HG02678 (cell line): Measurements from ENCODE around the gene SPOCK1.
"Not testable (repeated sequence)": the region's sequence is repeated elsewhere in the genome, so short reads cannot be mapped to it uniquely, and the experiment has no call there.

ENCODE experiments used
- ATAC-seq: cut with Tn5 transposase; IDR thresholded peaks from one replicate; pipeline ENCODE4 v1.9.1; 2021; ENCODE audit warnings: mild to moderate bottlenecking, moderate library complexity; ENCODE audit not compliant: unreplicated experiment

The SPOCK1 gene

DNA sequence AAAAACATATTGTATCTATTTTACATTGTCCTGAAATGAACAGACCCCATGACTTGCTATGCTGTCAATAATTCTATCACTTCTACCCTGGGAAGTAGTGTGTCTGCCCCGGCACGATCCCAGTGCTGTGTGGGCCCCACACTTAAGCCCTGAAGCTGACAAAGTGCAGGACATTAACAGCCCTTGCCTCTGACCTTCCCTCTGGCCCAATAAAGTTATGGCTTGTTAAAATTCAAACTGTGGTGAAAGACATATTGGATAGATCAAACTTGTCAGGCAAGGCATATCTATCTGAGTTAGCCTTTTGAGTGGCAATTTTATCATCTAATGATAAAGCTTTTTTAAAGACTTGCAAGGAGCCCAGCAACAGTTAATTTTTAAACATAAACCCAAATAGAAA is 229.2 kb downstream of the SPOCK1 start:
- ATAC-seq = no peak

DNA sequence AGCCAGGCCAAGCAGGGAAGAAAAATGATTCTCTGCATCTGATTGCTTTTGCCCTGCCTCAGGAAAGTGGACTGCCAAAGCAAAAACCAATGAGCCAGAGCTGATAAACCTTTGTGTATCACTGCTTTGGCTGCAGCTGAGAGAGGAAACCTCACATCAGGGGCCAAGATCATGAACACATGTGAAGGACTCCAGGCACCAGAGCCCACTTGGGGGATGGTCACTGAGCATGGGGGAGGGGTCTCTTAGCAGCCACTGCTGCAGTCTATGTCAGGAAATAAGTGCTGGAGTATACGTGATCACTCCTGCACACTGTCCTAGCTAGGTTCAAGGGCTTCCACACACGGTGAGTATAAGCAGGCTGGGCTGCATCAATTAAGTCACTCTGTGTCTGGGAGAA is 229.9 kb downstream of the SPOCK1 start:
- no peak for ATAC-seq

DNA sequence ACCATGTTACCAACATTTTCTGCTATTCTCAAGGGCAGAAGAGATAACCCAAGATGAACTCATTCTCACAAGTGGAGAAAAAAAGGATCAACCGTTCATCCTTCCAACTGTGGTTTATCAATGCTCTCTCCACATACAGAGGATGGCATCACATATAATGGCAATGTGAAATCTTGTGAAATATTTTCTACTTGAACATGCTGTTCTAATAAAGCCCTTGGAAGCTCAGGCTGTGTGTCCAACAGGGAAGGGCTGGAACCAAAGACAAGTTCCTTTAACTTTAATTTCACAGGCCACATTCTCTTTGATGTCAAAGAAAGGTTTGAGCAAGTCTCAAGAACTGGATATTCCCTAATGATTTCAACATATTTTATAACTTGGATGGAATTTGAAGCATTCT is 230.5 kb downstream of the SPOCK1 start:
- ATAC-seq = no peak

DNA sequence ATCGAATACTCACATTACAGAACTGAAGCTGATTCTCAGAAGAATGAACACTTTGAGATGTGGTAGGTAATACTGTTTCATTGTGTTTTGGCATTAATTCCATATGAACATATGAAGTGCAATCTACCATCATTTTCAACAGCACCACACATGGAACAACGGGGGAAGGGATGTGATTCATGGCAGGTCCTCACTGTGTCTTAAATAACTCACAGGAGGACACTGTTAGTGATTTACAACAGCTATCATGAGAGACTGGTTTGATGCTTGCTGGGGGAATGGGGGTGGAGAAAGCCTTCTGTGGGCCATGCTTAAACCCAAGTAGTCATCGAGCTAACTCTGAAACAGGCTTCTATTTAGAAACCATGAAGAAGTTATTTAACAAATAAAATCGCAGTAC is 232.9 kb downstream of the SPOCK1 start:
- no peak for ATAC-seq

DNA sequence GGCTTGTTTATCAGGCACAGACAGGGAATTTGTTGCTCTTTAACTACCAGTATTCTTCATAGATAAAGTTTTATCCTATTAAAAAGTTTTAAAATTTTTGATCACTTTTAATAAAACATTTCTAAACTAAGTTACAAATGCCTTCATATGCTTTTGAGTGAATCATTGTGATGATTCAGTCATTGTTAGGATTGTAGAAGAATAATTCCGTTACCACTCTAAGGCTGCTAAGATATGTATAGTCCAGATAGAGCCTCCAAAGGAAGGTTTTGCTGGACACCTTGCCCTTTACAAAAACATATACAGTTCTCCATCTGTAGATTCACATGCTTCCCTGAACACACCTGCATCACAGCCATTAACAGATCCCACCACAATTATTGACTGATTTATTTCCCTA is 233.7 kb downstream of the SPOCK1 start:
- ATAC-seq = no peak

DNA sequence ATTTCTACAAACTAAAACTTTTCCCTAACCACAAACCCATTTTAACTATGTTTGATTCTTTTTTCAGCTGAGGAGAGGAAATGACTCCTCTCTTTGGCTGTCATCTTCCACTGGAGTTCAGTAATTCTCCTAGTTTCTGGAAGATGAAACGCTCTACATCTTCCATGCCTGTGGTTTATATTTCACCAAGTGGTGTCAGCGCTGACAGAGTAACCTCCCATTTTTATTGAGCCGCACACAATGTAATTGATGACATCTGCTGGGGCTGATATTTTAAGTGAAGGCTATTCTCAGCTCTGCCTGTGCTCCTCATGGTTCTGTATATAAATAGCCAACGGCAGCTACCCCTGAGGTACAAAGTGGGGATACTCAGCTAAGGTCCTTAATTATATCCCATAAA is 234.6 kb downstream of the SPOCK1 start:
- no peak for ATAC-seq

DNA sequence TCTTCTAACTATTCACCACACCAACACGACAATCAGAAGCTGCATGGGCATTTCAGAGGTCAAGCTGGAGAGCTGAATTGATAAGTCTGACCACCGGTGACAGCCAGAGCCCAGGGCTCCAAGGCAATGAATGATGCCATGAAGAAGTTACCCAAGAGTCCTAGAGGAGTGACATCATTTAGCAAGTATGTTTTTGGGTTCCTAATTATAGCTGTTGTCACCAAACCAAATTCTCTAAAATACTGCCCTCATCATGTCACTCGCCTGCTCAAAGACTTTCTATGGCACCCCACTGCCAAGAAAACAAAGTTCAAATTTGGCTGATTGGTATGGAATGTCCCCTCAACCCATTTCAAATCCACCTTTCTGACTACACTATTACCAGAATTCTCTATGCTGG is 235.1 kb downstream of the SPOCK1 start:
- ATAC-seq = no peak

DNA sequence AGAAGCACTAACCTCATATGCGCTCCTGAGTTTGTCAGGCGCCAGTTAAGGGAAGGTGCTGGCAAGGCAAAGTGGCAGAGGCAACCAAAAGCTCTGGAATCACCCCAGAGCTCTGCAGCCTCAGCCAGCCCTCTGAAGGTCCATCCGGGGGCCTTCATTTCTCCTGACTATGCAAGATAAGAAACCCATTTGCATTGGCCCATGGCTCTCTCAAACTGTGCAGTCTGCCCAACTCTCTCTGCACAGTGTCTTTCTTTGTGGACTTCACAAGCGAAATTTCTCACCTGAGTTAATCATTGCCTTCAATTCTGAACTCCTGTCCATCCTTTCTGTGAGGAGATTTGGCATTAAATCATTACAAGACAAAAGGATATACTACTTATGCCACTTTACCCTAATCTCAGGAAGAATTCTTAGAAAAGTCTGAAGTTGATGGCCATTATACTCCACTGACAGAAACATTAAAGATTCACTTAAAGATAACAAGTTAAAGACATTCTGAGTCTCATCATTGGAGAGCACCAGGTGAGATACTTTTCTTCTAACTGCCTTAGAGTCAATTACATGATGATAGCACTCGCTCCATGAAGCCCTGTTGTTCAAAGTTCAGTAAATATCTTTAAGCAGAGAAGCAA is 235.6 kb downstream of the SPOCK1 start:
- no peak for ATAC-seq

DNA sequence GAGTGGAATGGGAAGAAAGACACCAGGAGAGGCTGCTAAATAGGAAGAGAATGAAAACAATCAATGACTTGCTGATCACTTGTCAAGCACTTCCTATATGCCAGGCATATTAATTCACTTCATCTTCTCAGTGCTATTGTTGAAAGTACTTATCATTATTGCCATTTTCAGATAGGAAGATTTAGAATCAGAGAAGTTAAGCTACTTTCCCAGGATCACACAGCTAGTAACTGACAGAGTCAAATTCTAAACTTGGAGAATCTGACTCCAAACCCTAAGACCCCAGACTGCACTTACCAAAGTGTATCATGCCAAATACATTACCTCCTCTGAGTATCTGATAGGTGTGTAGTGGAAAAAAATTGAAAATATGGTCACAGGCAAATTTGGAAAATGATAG is 236.3 kb downstream of the SPOCK1 start:
- ATAC-seq = no peak

DNA sequence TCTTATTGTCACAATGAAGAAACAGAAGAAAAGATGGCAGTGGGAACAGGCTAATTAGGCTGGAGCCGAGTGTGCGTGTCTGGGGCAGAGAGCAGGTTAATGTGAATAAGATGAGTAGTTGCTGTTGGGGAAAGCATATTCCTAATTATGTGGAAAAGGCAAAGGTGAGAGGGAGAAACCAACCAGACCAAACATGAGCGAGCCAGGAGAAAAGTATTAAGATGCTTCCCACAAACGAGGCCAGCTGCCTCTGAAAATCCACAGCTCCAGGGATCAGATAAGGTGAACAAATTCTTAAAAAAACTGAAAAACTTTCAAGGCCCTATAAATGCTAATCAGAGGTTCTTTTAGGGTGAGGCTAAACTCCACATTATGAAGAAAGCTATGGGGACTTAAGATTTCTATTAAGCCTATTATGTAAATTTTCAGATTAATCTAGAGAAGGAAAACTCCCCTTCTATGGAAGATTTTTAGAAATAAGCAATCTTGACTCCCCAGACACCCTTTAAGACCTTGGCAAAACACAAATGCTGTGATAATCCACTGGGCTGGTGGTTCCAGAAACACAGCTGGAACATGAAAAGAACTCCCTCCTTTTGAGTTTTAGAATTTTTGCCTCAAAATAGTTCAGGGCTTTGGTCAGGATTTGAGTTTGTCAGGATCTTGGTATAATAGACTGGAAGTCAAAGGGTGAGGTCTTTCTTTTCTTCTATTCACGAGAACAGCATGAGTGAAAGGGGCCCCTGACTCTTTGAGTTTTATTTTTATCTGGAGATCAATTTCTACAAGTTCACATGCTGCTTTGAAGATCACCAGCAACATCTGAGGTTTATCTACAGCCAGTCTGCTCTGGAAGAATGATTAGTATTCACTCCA is 238.1 kb downstream of the SPOCK1 start:
- no peak for ATAC-seq

DNA sequence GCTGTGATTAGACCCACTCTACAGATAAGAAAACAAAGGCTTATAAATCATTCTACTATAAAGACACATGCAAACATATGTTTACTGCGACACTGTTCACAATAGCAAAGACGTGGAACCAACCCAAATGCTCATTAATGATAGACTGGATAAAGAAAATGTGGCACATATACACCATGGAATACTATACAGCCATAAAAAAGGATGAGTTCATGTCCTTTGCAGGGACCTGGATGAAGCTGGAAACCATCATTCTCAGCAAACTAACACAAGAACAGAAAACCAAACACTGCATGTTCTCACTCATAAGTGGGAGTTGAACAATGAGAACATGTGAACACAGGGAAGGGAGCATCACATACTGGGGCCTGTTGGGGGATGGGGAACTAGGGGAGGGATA is 240.0 kb downstream of the SPOCK1 start:
- ATAC-seq = not testable (repeated sequence)

DNA sequence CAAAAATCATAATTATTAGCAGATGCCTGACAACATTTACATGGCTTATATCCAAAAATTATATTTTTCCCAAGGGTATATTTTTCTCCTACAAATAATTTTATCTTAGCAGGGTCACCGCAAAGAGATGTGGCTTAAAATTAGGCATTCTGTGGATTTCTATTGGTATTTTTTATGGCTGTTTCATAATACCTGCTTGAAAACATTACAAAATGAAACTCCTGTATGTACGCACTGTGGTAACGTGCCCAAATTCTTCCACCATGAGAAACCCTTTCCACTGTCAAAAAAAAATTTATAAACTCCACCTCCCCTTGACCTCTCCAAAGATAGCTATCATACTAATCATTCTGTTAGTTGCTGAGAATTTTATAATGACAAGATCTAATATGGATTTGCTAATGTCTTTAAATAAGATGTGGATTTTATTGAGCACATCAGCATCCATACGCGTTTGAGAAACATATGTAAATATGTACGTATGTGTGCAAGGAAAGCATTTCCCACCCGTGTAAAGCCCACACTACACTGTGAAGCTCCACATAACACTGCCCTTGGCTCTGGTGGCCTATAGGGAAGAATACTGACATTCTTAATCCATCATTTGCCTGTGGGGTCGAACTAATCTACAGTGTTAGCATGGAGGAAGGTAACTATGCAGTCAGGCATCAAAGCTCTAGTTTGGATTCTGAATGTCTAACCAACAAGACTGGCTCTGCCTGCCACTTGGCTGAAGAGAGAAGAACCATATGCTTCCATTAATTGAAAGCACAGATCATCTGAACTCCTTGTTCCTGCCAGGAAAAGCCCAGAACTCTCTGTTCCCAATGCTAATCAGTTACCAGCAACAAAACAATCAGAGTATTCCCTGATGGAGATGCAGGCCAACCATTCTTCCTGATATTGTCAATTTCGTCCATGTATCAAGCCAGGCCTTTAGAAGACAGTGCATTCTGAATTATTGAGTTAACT is 244.7 kb downstream of the SPOCK1 start:
- ATAC-seq = no peak

DNA sequence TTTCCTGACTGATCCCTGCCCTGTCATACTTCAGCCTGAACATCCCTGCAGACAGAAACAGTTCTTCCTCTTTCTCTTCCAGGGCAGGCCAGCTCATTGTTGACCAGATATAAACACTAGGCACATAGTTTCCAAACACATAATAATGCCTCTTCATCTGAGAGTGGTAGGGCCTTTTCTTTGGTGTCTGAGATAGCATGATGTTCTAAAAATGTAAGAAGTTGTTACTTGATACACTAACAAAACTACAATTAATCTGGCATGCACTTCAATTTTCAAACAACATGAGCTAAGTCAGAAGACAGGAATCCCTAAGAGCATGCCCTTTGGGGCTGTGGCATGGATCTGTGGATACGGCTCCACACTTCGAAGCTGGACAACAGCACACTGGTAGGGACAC is 246.6 kb downstream of the SPOCK1 start:
- ATAC-seq = no peak

DNA sequence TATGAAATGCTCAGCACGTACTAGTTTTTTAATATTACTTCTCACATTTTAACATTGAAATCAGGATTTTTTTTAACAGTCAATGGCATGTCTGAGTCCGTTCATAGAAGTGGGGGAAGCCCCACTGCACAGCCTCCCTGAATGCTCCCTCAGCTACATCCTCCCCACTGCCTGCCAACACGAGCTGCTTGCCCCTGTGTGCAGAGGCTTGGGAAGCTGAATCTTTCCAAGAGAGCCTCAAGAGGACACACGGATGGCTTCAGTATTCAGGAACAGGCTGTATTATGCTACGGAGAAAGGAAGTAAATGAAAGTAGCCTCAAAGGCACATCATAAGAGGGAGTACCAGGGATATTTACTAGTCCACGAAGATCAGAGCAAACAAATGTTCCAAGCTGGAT is 248.7 kb downstream of the SPOCK1 start:
- ATAC-seq = no peak

DNA sequence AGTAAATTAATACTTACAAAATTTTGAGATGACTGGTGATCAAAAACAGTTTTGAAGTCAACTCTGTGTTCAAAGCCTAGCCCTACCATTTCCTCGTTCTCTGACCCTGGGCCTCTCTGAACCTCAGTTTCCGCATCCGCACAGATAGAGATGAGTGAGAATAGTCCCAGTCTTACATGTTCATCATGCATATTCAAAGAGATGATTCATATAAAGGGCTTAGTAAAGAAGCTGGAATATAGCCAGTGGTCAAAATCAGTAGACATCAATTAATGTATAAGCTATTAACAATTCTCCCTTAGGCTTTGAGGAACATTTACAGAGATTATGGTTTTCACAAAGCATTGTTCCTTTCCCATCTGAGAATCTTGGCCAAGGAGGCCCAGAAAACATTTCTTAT is 250.6 kb downstream of the SPOCK1 start:
- peak; percentile 64 for ATAC-seq

DNA sequence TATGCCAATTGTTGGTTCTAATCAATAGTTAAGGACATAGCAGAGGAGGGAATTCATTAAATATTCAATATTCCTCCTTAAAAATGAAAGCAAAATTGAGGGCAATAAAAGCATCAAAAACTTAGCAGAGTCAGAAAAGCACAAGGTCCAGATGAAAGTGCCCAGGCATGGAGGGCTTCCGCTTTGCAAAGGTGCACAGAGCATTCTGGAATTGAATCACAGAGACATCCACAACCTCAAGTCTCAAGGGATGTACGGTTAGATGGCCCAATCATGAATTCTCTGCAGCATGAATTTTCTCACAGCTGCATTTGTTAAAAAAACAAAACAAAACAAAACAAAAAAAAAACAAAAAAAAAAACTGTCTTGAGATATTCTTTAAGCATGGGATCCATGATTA is 253.7 kb downstream of the SPOCK1 start:
- ATAC-seq = no peak

DNA sequence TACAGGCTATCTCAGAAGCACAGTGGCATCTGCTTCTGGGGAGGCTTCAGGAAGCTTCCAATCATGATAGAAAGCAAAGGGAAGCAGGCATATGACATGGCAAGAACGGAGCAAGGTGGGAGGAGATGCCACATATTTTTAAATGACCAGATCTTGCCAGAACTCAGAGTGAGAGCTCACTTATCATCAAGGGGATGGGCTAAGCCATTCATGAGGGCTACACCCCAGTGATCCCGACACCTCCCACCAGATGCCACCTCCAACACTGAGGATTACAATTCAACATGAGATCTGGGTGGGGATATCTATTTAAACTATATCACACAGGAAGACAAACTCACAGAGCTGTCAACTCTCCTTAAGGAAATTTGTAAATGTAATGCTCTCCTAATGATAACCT is 258.8 kb downstream of the SPOCK1 start:
- ATAC-seq = no peak

DNA sequence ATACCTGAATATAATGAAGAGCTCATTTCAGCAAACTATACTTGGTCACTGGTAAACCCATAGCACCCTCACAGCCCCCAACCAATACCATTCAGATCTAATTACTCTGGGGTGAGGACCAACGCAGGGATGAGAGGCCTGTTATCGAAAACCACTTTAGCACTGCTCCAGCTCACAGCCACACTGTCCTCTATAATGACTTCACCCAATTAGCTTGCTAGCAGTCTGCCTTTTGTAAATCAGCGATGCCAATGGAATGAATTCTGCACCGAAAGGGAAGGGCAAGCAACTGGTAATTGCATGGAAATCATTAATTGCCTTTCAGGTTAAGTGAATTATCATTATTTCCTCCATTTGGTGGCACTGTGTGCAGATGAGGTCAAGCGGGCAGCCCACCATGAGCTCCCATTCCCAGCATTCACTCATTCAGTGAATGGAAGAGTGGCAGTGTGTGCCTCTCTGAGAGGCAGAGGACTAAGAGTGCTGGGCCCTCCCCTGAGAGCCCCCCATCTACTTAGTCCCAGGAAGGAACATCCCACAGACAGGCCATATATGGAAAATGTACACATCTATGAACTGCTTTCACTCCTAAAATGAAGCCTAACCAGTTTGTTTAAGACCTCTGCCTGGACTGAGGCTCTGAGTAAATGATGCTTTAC is 262.1 kb downstream of the SPOCK1 start:
- ATAC-seq = no peak

DNA sequence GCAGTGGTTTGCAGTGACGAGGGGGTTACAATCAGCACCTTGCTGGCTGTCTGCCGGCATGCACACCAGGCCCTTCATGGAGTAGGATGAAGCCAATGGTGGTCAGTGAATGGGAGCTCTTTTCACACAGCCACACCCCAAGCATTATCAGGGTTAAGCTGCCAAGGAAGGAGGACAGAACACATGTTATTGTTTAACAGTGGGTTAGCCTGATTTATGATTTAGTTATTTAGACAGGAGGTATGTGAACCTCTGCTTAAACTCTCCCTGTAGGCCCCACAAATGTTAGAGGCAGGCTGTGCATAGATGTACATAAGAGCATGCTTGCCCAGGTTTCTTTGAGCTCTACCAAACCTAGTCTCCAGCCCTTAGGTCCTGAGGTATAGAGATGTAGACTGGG is 262.9 kb downstream of the SPOCK1 start:
- no peak for ATAC-seq

DNA sequence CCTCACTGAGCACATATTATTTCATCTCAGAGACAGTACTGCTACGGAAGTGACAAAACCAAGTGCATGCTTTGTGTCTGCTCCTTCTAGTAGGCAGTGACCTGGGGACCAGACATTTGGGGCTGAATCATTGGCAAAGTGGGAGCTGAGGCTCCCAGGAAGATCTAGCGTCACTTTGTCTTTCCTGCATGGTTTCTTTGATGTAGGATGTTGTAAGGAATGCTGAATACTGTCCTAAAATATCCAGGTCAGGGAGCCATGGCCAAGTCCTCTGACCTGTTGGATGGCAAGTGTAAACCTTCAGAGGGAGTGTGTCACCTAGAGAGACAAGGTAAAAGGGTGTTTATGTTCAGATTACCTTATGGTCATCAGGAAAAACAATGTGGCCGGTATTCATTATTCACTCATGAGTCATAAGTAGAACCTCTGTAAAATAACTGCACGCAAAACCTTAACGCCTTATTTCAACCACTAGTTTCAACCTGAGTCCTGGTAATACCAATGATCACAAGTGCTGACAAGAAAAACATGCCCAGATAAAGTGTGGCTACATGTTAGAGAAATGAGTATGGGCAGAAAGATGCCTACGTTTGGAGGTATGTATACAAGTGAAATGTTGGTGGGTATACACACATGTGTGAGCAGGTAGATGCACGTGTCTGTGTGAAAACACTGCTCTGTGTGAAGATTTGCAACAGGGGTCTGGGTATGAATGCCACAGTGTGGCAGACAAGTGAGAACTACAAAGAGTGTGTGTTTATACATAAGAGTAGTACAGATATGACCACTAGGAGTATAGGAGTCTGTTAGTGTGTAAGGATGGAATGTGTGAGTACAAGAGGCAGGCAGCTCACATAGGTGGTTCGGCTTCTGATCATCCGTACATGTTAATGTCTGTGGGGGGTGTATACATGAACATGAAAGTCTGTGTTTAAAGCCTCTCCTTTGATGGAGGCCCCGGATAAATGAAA is 263.9 kb downstream of the SPOCK1 start:
- no peak for ATAC-seq
